ENCODE data around the gene CENPX. TPM values are rescaled to one million over a fixed set of nuclear protein-coding genes. Genes with fewer than 3 reads are reported as not detected.

CENPX gene
- total RNA-seq, 2 donors from 2014 or later, result 16.5 to 24.4 TPM

GRCh38 chr17:82029391-82029790 is 6.7 kb upstream of the CENPX start:
- Histone ChIP-seq H3K27ac (no peak overlapping the region), H3K4me3 (no peak overlapping the region), H3K4me1 (peaks cover 24% of the 10 kb centered on the region), H3K9me3 (no peaks in the 10 kb centered on the region), H3K27me3 (no peaks in the 10 kb centered on the region), H3K36me3 (replicated peaks in 1 of 2; ENCODE audit: insufficient read depth in 1 of 2, low read depth in 2 of 2) (no peaks in the 10 kb centered on the region)
- no peak for TF ChIP-seq POLR2A (IDR thresholded peaks at IDR 0.05)
- TF ChIP-seq CTCF (IDR thresholded peaks at IDR 0.05), result no peak
- no peak for ATAC-seq
- DNase-seq, result no peak
- intact Hi-C loops (cut with DNase I), result loop anchor here (5.0 kb wide), 1 partner anchor 128 kb away; no protein-coding TSS in a partner anchor
- WGBS, 2 donors, result 90 to 100% methylated on average over 5 to 15 of the region's 16 CpGs

GRCh38 chr17:82028966-82029365 is 6.3 kb upstream of the CENPX start:
- Histone ChIP-seq H3K27me3 (no peaks in the 10 kb centered on the region), H3K27ac (no peak overlapping the region), H3K36me3 (replicated peaks in 1 of 2; ENCODE audit: insufficient read depth in 1 of 2, low read depth in 2 of 2) (no peaks in the 10 kb centered on the region), H3K4me1 (peaks cover 29% of the 10 kb centered on the region), H3K4me3 (no peak overlapping the region), H3K9me3 (no peaks in the 10 kb centered on the region)
- intact Hi-C loops (cut with DNase I), result loop anchor here (5.0 kb wide), 1 partner anchor 128 kb away; no protein-coding TSS in a partner anchor
- WGBS, 2 donors, result 90 to 95% methylated on average over 7 to 9 of the region's 9 CpGs
- TF ChIP-seq CTCF (IDR thresholded peaks at IDR 0.05) (no peak), POLR2A (IDR thresholded peaks at IDR 0.05) (no peak)
- ATAC-seq (no peak), DNase-seq (no peak)

GRCh38 chr17:82028246-82028645 is 5.6 kb upstream of the CENPX start:
- H3K36me3 ChIP-seq (replicated peaks in 1 of 2; ENCODE audit: insufficient read depth in 1 of 2, low read depth in 2 of 2), result no peaks in the 10 kb centered on the region
- ATAC-seq (no peak), DNase-seq (no peak)
- no peaks in the 10 kb centered on the region for H3K9me3 ChIP-seq
- H3K4me3 ChIP-seq, result no peak overlapping the region
- WGBS, 2 donors, result 93 to 100% methylated on average over 2 to 11 of the region's 13 CpGs
- H3K27ac ChIP-seq, result no peak overlapping the region
- H3K27me3 ChIP-seq, result no peaks in the 10 kb centered on the region
- intact Hi-C loops (cut with DNase I), result loop anchor here (5.0 kb wide), 1 partner anchor 129 kb away; no protein-coding TSS in a partner anchor
- H3K4me1 ChIP-seq, result peaks cover 35% of the 10 kb centered on the region
- no peak for TF ChIP-seq CTCF (IDR thresholded peaks at IDR 0.05)
- TF ChIP-seq POLR2A (IDR thresholded peaks at IDR 0.05), result no peak

GRCh38 chr17:82025401-82026107 is 2.9 kb upstream of the CENPX start:
- TF ChIP-seq POLR2A (IDR thresholded peaks at IDR 0.05) (no peak), CTCF (IDR thresholded peaks at IDR 0.05) (no peak)
- no peak overlapping the region for H3K27ac ChIP-seq
- WGBS, 2 donors, result 87 to 93% methylated on average over 21 to 25 of the region's 25 CpGs
- DNase-seq (no peak), ATAC-seq (no peak)
- H3K27me3 ChIP-seq, result no peaks in the 10 kb centered on the region
- no peaks in the 10 kb centered on the region for H3K9me3 ChIP-seq
- intact Hi-C loops (cut with DNase I), result loop anchor here (5.0 kb wide), 1 partner anchor 132 kb away; no protein-coding TSS in a partner anchor
- peaks cover 41% of the 10 kb centered on the region for H3K4me1 ChIP-seq
- no peak overlapping the region for H3K4me3 ChIP-seq
- no peaks in the 10 kb centered on the region for H3K36me3 ChIP-seq (replicated peaks in 1 of 2; ENCODE audit: insufficient read depth in 1 of 2, low read depth in 2 of 2)

GRCh38 chr17:82024859-82025258 is 2.2 kb upstream of the CENPX start:
- intact Hi-C loops (cut with DNase I), result loop anchor here (5.0 kb wide), 1 partner anchor 132 kb away; no protein-coding TSS in a partner anchor
- Histone ChIP-seq H3K27me3 (no peaks in the 10 kb centered on the region), H3K4me1 (peaks cover 39% of the 10 kb centered on the region), H3K36me3 (replicated peaks in 1 of 2; ENCODE audit: insufficient read depth in 1 of 2, low read depth in 2 of 2) (no peaks in the 10 kb centered on the region), H3K4me3 (no peak overlapping the region), H3K27ac (no peak overlapping the region), H3K9me3 (no peaks in the 10 kb centered on the region)
- TF ChIP-seq CTCF (IDR thresholded peaks at IDR 0.05) (no peak), POLR2A (IDR thresholded peaks at IDR 0.05) (no peak)
- DNase-seq, result no peak
- 86 to 90% methylated on average over 2 to 11 of the region's 17 CpGs for WGBS, 2 donors
- no peak for ATAC-seq

All from body of pancreas (tissue), 4 donors.